ENCODE data around the gene ZNF593OS.

Gene ZNF593OS

DNA sequence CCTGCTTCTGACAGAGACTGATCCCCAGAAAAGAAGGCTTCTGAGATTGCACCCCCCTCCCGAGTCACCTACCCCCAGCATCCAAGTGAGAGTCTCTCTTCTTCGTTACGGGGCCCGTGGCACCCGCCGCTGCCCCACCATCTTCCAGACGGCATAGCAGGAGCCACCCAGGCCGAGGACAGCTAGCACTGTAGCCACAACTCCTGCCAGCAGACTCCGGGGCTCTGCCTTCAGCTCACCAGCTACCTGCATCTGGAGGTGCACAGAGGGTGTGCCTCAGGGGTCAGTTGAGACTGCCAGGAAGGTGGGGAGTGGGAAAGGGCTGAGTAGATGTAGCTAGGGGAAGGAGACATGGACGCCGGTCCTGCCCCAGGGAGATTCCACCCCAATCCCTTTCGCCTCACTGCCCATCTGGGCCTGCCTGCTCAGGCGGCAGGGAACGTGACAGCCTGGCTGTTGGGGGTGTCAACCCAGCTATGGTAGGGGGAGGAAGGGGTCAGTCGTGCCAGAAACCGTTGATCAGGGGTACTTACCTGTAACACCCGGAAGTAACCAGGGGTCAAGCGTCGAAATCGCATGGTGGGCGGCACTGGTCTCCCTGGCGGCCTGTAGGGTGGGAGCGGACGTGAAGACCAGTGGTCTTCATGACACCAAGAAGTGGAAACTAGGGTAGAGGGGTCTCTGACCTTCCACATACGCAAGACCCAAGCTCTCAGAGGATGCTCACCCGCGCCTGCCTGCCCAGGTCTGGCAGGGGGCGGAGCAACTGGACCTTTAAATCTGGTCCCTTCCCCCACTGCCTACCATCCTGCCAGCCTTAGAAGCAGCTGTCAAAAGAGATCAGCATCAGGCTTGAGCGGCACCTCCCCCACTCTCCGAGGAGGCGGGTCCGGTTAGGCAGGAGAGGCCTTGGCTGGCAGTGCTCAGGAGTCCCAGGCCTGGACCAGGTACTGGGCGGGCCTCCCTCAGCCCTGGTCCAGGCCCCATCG lies at the start of gene ZNF593OS:
TSS of gene ZNF593OS (minus strand) at position 749 of the 989 bp plus-strand sequence. CDS start at position 578, 171 bp downstream.
- no peak for DNase-seq

DNA sequence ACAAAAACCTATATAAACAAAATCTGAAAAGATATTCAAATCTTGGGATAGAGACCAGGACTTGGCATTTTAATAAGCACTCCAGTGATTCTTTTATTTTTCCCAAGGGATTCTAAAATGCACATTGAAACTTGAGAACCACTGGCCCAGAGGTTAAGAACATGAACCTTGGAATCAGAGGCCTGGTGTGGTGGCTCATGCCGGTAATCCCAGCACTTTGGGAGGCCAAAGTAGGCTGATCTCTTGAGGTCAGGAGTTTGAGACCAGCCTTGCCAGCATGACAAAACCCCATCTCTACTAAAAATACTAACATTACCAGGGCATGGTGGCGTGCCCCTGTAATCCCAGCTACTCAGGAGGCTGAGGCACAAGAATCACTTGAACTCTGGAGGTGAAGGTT lies 49.5 kb upstream of the ZNF593OS start:
- DNase-seq: no peak

DNA sequence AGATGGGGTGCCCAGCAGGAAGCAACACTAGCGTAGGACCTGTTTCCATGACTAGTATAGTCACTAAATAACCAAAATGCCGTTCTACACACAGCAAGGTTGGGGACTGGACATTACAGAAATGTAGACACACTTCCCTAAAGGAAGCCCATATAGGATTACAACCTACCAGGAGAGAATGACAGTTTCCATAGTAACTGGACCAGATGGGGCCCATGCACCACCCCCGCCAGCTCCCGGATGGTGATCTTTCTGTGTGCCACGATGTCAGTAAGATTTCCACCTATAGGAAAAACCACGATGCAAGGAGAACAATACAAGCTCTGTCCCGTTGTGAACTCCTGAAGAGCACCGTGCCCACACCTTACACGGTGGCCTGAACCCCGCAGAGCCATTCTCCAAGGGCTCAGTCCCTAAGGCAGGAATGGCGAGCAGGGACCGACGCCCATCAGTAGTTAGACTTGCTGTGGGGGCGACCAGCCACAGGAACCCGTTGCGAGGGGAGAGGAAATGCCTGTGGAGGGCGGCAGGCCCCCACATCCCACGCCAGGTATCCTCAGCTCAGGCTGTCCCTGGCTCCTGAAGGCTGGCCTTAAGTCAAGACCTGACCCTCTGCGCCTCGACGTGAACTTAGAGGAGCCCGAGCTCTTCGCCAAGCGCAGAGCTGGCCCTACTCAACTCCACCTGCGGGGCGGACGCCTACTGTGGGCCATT lies 48.7 kb upstream of the ZNF593OS start:
- no peak for DNase-seq

GRCh38 chr1:26218906-26219494 lies 47.4 kb upstream of the ZNF593OS start:
- no peak for DNase-seq

DNA sequence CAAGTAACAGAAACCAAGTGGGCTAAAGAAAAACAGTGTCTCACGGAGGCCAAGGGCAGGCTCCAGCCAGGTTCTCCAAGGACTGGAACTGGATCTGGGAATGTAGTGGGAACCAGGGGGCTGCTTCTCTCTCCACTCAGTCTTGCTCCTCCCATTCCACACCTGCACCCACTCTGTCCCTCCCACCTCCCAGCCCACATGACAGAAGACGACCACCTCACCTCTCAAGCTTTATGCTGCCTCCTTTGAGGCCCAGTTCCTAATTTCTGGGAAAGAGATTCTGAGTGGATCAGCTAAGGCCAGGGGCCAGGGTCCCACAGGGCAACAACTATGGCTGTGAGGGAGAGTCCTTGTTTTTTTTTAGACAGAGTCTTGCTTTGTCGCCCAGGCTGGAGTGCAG lies 43.6 kb upstream of the ZNF593OS start:
- DNase-seq: no peak

GRCh38 chr1:26213335-26213905 lies 41.8 kb upstream of the ZNF593OS start:
- DNase-seq: no peak

- no peak for DNase-seq
Observed at GRCh38 chr1:26212726-26213125, 41.1 kb upstream of the ZNF593OS start.

- no peak for DNase-seq
Observed at GRCh38 chr1:26210147-26210870, 38.7 kb upstream of the ZNF593OS start.

- DNase-seq: no peak
Observed at GRCh38 chr1:26203642-26204318, 32.1 kb upstream of the ZNF593OS start.

DNA sequence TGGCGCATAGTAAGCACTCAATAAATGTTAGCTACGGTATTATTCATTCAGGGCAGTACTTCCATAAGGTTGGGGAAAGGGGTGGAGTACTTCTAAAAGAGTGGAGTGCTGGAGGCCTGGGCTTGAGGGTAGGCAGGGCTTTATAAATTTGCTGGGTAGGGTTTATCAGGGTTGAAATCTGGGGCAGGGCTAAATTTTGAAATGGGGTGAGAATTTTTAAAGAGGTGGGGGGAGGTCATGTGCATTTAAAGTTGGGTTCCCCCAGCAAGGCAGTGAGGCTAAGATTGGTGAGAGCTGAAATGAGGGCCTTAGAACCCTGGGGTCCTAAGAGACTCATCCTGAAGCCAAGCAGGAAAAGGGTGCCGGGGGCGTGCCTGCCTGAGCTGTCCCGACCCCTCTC lies 28.8 kb upstream of the ZNF593OS start:
- DNase-seq: no peak

DNA sequence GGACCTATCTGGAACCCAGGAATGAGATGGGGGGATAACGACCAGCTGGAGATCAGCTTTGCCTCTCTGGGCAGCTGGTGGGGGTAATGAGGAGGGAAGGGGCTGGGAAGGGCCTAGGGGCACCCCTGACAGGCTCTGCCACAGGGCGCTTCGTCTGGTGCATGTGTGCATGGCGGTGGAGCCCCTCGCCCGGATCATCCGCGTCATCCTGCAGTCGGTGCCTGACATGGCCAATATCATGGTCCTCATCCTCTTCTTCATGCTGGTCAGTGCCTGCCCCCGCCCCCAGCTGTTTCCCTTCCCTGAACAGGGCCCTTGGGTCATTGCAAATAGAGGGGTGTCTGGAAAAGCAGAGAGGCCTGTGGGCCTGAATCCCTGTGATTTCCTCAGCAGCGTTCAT lies 26.2 kb upstream of the ZNF593OS start:
- DNase-seq: no peak

- DNase-seq: no peak
Observed at GRCh38 chr1:26197301-26197700, 25.7 kb upstream of the ZNF593OS start.

- no peak for DNase-seq
Observed at GRCh38 chr1:26195805-26196204, 24.2 kb upstream of the ZNF593OS start.

GRCh38 chr1:26191739-26192138 lies 20.1 kb upstream of the ZNF593OS start:
- no peak for DNase-seq

DNA sequence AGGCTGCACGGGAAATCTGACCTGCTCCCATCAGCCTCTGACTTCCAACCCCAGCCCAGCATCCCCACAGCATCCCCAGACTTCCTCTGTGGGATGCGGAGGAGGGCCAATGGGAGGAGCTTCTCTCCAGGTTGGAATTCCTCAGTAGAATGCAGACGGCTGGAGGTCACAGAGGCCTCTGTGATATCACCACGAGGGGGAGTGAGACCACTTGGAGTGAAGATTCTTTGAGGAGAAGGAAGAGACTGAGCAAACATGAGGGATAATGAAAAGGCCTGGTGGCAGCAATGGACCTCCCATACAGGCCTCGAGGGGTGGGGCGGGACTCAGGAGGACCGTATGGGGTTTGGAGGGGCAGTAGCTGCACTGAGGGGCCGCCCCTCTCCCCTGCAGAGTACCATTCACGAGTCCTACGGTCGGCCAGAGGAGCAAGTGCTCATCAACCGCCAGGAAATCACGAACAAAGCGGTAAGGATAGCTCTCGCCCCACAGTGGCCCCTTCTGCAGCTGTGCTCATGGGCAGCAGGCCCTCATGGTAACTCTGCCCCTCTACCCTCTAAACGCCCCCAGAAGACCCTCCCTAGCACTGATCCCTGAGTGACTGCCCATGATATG lies 18.8 kb upstream of the ZNF593OS start, which contains the start of gene CATSPER4:
TSS of gene CATSPER4 (plus strand) at position 230 of the 615 bp plus-strand sequence. CDS start at position 256, 26 bp downstream.
- DNase-seq: no peak

- no peak for DNase-seq
Observed at GRCh38 chr1:26189751-26190275, 18.2 kb upstream of the ZNF593OS start.

DNA sequence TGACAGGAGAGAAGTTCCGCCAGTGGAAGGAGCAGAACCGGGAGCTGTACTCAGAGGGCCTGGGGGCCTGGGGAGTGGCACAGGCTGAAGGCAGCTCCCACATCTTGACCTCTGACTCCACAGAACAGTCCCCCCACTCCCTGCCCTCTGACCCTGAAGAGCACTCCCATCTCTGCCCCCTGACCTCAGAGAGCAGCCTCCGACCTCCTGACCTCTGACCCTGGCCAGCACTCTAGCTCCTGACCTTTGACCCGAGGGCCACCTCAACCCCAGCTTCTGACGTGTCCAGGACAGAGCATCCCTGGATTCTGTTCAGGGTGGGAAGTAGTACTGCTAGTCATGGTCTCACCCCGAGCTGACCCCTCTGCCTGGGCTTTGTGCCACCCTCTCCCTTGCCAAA lies 17.7 kb upstream of the ZNF593OS start:
- DNase-seq: no peak

DNA sequence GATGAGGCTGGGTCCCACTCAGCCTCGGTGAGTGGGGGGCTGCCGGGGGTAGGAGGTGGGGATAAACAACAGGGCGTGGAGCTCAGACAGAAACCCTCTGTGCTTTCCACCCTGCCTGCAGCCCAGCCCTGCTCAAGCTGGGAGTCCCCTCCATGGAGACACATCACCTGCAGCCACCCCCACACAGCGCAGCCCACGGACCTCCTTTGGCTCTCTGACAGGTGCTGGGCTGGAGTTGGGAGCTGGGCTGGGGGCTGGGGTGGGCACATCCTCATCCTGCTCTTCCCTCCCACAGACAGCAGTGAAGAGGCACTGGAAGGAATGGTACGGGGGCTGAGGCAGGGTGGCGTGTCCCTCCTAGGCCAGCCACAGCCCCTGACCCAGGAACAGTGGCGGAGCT lies 16.8 kb upstream of the ZNF593OS start:
- DNase-seq: no peak

- no peak for DNase-seq
Observed at GRCh38 chr1:26187882-26188281, 16.2 kb upstream of the ZNF593OS start.

- no peak for DNase-seq
Observed at GRCh38 chr1:26184883-26185282, 13.3 kb upstream of the ZNF593OS start.

DNA sequence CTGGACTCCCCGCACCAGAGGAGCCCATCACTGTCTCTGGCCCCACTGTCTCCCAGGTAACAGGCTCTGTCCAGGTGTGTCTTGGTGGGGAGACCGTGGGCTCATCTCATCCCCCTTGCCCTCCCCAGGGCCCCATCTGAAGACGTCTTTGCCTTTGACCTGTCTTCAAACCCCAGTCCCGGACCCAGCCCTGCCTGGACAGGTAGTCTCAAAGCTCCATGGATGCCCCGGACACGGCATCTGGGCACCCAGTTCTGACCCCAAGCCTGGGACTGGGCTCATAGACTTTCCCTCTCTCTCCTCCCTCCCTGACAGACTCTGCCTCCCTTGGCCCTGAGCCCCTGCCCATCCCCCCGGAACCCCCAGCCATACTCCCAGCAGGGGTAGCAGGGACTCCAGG lies 12.5 kb upstream of the ZNF593OS start:
- no peak for DNase-seq

All from activated naive CD4-positive, alpha-beta T cell treated with Interleukin-2 at 50 U/mL for 16 hours (primary cell).